Tongue (tissue), 2 donors: ENCODE results near the gene YTHDF2. TPM values are rescaled to one million over a fixed set of nuclear protein-coding genes. Genes with fewer than 3 reads are reported as not detected.
"Not testable (repeated sequence)": the region's sequence is repeated elsewhere in the genome, so short reads cannot be mapped to it uniquely, and the experiment has no call there.

Experiments used
- DNase-seq: peaks from one replicate; pipeline ENCODE4 v3.0.0-alpha.2; 2015
- total RNA-seq: library from RNA; depleted of rRNA; stranded (reverse); fragments of >200 nt; gene quantifications from one replicate; pipeline ENCODE4 v1.2.3, GENCODE V29; 2014

The YTHDF2 gene
- 54.1 TPM for total RNA-seq

- peak; percentile 99 for DNase-seq
Measured at GRCh38 chr1:28736450-28737306, at the start of gene YTHDF2. Gene YTHDF2, plus strand, starts transcription at chr1:28736940. Its CDS starts 181 bp downstream, at chr1:28737121.

- not testable (repeated sequence) for DNase-seq
Measured at GRCh38 chr1:28691627-28692026, 45.1 kb upstream of the YTHDF2 start.

GRCh38 chr1:28703629-28704028, 33.1 kb upstream of the YTHDF2 start:
- DNase-seq: no peak

- DNase-seq: no peak
Measured at GRCh38 chr1:28716336-28716735, 20.4 kb upstream of the YTHDF2 start.

- no peak for DNase-seq
Measured at GRCh38 chr1:28718166-28718565, 18.6 kb upstream of the YTHDF2 start.

- no peak for DNase-seq
Measured at GRCh38 chr1:28718586-28719331, 18.0 kb upstream of the YTHDF2 start.

GRCh38 chr1:28719332-28719619, 17.5 kb upstream of the YTHDF2 start:
- no peak for DNase-seq

GRCh38 chr1:28720376-28720775, 16.4 kb upstream of the YTHDF2 start:
- DNase-seq: no peak

GRCh38 chr1:28721927-28722326, 14.8 kb upstream of the YTHDF2 start:
- not testable (repeated sequence) for DNase-seq

GRCh38 chr1:28725365-28725764, 11.4 kb upstream of the YTHDF2 start:
- DNase-seq: not testable (repeated sequence)

GRCh38 chr1:28735961-28736449, 735 bp upstream of the YTHDF2 start:
- DNase-seq: no peak

- peak; percentile 63 for DNase-seq
Measured at GRCh38 chr1:28737307-28738132, 780 bp downstream of the YTHDF2 start.

- DNase-seq: no peak
Measured at GRCh38 chr1:28740118-28740517, 3.4 kb downstream of the YTHDF2 start.

- DNase-seq: no peak
Measured at GRCh38 chr1:28744184-28744583, 7.4 kb downstream of the YTHDF2 start.

- no peak for DNase-seq
Measured at GRCh38 chr1:28745653-28746173, 9.0 kb downstream of the YTHDF2 start.

- no peak for DNase-seq
Measured at GRCh38 chr1:28750330-28750729, 13.6 kb downstream of the YTHDF2 start.

GRCh38 chr1:28750771-28751294, 14.1 kb downstream of the YTHDF2 start:
- DNase-seq: not testable (repeated sequence)

GRCh38 chr1:28751315-28752060, 14.7 kb downstream of the YTHDF2 start:
- DNase-seq: no peak

- no peak for DNase-seq
Measured at GRCh38 chr1:28755701-28756100, 19.0 kb downstream of the YTHDF2 start.

- no peak for DNase-seq
Measured at GRCh38 chr1:28756846-28757245, 20.1 kb downstream of the YTHDF2 start.

GRCh38 chr1:28758420-28758819, 21.7 kb downstream of the YTHDF2 start:
- no peak for DNase-seq
